Gastrocnemius medialis (tissue), 4 donors: Measurements from ENCODE around the gene TMEM79. TPM values are rescaled to one million over a fixed set of nuclear protein-coding genes. Genes with fewer than 3 reads are reported as not detected.

ENCODE experiments used
- ATAC-seq, 2 donors: fragments of 150-250 bp; one replicate each; pipeline ENCODE4 v1.9.1; 2016
- DNase-seq, 2 donors: peaks; one replicate each; pipeline ENCODE4 v3.0.0-alpha.2; 2019
- H3K27ac ChIP-seq, 4 donors: fragments of 200-600 bp; sonication (generic); 1 replicate in 1 of 4; 2 replicates in 3 of 4; pipeline ENCODE4 v1.5.1; 2016 to 2018; ENCODE audit warnings: mild to moderate bottlenecking in 2 of 4, moderate library complexity in 1 of 4
- H3K27me3 ChIP-seq, 3 donors: fragments of 200-600 bp; sonication (generic) in 2 of 3; 1 replicate in 1 of 3; 2 replicates in 2 of 3; pipeline versions ENCODE4 v1.5.1 to v1.6.0; 2016 to 2019; ENCODE audit warnings: mild to moderate bottlenecking in 1 of 3, moderate library complexity in 1 of 3
- H3K36me3 ChIP-seq, 2 donors: fragments of 200-600 bp; sonication (generic) in 1 of 2; one replicate each; pipeline ENCODE4 v1.5.1; 2017 to 2018
- H3K4me1 ChIP-seq, 2 donors: fragments of 200-600 bp; sonication (generic) in 1 of 2; one replicate each; pipeline ENCODE4 v1.5.1; 2016 to 2017; ENCODE audit warnings: mild to moderate bottlenecking in 2 of 2
- H3K4me3 ChIP-seq, 4 donors: fragments of 200-600 bp; sonication (generic) in 3 of 4; 1 replicate in 1 of 4; 2 replicates in 3 of 4; pipeline ENCODE4 v1.5.1; 2016 to 2019; ENCODE audit warnings: mild to moderate bottlenecking in 2 of 4
- H3K9me3 ChIP-seq, 3 donors: fragments of 200-600 bp; sonication (generic) in 2 of 3; 1 replicate in 1 of 3; 2 replicates in 2 of 3; pipeline ENCODE4 v1.5.1; 2016 to 2019
- POLR2A ChIP-seq, 2 donors: fragments of 450-650 bp; IDR thresholded peaks; one replicate each; pipeline ENCODE4 v1.6.1; 2017; ENCODE audit warnings: antibody characterized with exemption in 2 of 2, mild to moderate bottlenecking in 2 of 2, moderate library complexity in 2 of 2
- in situ Hi-C, 4 donors: fragments of 200-750 bp; cut with MboI; loops; one replicate each; pipeline versions ENCODE4 v1.15.0 to v1.8.0; 2017; ENCODE audit warnings: low sequenced_read_pairs in 4 of 4
- intact Hi-C: fragments of 100-400 bp; cut with DNase I; formaldehyde crosslinking; loops from one replicate; pipeline ENCODE4 v1.15.1; 2023; ENCODE audit warnings: low total_unique reads
- total RNA-seq, 4 donors: library from RNA; depleted of rRNA; stranded (reverse); fragments of >200 nt; gene quantifications; one replicate each; pipeline versions ENCODE4 v1.1.0 to v1.2.3, GENCODE V29; 2016
- TF ChIP-seq, protein P1 (sequence below), 5 experiments: fragments of 450-650 bp in 3 of 5; fragments of 200-600 bp in 2 of 5; sonication (generic) in 2 of 5; IDR thresholded peaks in 4 of 5; conservative IDR thresholded peaks in 1 of 5; 1 replicate in 4 of 5; 2 replicates in 1 of 5; pipeline ENCODE4 v1.5.1; 2016 to 2019; ENCODE audit warnings: antibody characterized with exemption in 5 of 5, mild to moderate bottlenecking in 3 of 5, moderate library complexity in 3 of 5

TMEM79 gene
- total RNA-seq, 4 donors from 2014 or later = 0.20 to 1.5 (median 0.68) TPM

DNA sequence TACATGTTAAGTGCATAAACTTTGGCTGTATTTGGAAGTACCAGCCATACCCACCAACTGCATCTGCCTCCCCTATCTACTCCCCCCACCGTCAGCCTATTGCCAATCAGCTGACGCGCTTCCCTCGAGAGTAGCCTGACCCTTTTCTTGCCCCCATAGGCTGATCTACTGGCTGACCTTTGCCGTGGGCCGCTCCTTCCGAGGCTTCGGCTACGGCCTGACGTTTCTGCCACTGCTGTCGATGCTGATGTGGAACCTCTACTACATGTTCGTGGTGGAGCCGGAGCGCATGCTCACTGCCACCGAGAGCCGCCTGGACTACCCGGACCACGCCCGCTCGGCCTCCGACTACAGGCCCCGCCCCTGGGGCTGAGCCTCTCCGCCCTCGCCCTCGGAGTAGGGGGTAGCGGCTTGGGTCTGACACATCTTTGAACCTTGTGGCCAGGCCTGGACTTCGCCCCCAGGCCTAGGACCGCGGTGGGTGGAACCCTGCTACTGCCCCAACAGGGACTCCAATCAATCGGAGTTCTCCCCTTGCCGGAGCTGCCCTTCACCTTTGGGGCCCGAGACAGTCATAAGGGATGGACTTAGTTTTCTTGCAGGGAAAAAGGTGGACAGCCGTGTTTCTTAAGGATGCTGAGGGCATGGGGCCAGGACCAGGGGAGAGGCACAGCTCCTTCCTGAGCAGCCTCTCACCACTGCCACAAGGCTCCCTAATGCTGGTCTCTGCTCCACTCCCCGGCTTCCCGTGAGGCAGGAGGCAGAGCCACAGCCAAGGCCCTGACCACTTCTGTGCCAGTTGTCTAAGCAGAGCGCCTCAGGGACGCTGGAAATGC is 7.3 kb downstream of the TMEM79 start:
- H3K4me3 ChIP-seq = peak overlapping the region; percentile 43 to 55 (median 47)
- no peaks in the 10 kb centered on the region for H3K27me3 ChIP-seq
- H3K9me3 ChIP-seq = no peaks in the 10 kb centered on the region
- H3K27ac ChIP-seq = peak overlapping the region; percentile 63 to 77 (median 74)
- H3K36me3 ChIP-seq = no peaks in the 10 kb centered on the region
- TF ChIP-seq, protein P1, sequence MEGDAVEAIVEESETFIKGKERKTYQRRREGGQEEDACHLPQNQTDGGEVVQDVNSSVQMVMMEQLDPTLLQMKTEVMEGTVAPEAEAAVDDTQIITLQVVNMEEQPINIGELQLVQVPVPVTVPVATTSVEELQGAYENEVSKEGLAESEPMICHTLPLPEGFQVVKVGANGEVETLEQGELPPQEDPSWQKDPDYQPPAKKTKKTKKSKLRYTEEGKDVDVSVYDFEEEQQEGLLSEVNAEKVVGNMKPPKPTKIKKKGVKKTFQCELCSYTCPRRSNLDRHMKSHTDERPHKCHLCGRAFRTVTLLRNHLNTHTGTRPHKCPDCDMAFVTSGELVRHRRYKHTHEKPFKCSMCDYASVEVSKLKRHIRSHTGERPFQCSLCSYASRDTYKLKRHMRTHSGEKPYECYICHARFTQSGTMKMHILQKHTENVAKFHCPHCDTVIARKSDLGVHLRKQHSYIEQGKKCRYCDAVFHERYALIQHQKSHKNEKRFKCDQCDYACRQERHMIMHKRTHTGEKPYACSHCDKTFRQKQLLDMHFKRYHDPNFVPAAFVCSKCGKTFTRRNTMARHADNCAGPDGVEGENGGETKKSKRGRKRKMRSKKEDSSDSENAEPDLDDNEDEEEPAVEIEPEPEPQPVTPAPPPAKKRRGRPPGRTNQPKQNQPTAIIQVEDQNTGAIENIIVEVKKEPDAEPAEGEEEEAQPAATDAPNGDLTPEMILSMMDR (IDR thresholded peaks at IDR 0.05 in 4 of 5, conservative IDR thresholded peaks at IDR 0.05 in 1 of 5) = no peak
- peak in 1 of 2 donors; percentile 31 for TF ChIP-seq POLR2A (IDR thresholded peaks at IDR 0.05)
- H3K4me1 ChIP-seq = peaks cover 5 to 14% of the 10 kb centered on the region in 2 donors
- intact Hi-C loops (no loop called here), in situ Hi-C loops (no loop called here)
- DNase-seq = peak; percentile 74 to 75
- peak; percentile 46 to 55 for ATAC-seq

DNA sequence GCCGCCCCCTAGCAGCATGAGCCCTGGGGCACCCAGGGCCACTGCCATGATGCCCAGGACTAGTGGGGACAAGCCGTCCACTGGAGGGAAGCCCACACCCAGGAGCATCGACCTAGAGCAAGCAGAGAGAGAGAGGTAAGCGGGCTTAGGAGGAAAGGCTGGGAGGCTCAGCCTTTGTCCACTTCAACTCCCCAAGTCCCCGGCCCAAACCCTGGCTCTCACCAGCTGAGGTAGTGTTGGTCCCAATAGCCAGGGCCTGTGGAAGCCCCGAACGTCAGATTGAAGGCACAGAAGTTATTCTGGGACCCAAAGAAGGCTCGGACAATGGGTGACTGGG is 8.9 kb downstream of the TMEM79 start:
- TF ChIP-seq POLR2A (IDR thresholded peaks at IDR 0.05) = no peak
- TF ChIP-seq, protein P1 (IDR thresholded peaks at IDR 0.05 in 4 of 5, conservative IDR thresholded peaks at IDR 0.05 in 1 of 5) = no peak
- no peak overlapping the region for H3K27ac ChIP-seq
- no peaks in the 10 kb centered on the region for H3K27me3 ChIP-seq
- no peak for DNase-seq
- no peak overlapping the region for H3K4me3 ChIP-seq
- intact Hi-C loops = no loop called here
- in situ Hi-C loops = no loop called here
- ATAC-seq = no peak
- H3K4me1 ChIP-seq = peaks cover 5 to 14% of the 10 kb centered on the region in 2 donors
- H3K36me3 ChIP-seq = no peaks in the 10 kb centered on the region
- H3K9me3 ChIP-seq = no peaks in the 10 kb centered on the region

DNA sequence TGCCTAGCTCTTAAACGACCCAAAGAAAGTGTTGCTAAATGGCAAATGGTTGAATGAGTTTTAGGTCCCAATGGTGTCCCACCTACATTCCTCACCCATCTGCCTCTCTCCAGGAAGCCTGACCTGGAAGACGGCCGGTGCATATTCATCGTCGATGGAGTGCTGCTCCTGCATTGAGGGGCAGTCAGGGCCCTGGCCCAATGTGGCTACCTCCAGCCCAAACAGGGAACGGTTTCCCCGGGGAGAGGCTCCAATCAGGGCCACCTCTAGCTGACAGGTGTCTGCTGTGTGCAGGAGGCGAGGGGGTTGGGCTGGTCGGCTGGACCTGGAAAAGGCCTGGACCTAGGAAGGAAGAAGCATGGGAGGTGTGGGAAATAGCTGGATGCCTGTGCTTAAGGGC is 9.8 kb downstream of the TMEM79 start:
- no peaks in the 10 kb centered on the region for H3K36me3 ChIP-seq
- in situ Hi-C loops = no loop called here
- no peaks in the 10 kb centered on the region for H3K27me3 ChIP-seq
- DNase-seq (no peak), ATAC-seq (no peak)
- intact Hi-C loops = no loop called here
- H3K4me3 ChIP-seq = no peak overlapping the region
- no peak overlapping the region for H3K27ac ChIP-seq
- TF ChIP-seq, protein P1 (IDR thresholded peaks at IDR 0.05 in 4 of 5, conservative IDR thresholded peaks at IDR 0.05 in 1 of 5) = no peak
- no peak for TF ChIP-seq POLR2A (IDR thresholded peaks at IDR 0.05)
- no peaks in the 10 kb centered on the region for H3K9me3 ChIP-seq
- H3K4me1 ChIP-seq = peaks cover 5 to 14% of the 10 kb centered on the region in 2 donors

DNA sequence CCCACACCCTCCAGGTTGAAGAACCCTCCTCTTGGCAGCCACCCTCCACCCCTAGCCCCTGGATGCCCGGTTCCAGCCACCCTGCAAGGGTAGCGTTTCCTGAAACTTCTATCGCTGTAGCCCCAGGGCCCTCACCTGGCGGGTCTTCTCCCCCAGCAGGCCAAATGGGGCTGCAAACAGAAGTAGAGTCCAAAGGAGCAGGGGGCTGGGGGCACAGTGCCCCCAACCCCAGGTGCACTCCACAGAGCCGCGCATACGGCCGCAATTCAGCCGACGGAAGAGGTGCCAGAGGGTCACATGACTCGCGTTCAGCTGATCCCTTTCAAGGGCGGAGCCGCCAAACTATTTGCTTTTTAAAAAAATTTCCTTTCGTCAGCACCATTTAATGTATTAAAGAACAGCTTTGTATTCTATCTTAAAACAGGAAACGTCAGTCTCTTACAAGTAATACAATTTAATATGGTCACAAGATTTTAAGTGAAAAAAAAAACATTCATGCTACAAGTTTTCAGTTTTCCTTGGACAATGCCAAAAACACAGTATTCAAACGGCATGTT is 11.3 kb downstream of the TMEM79 start, which contains the start of gene GLMP:
TSS of gene GLMP (minus strand) at position 289 of the 557 bp plus-strand sequence. CDS start at position 255, 34 bp downstream.
- Histone ChIP-seq H3K36me3 (no peaks in the 10 kb centered on the region), H3K27ac (peak within 1 kb of the TSS in 3 of 4 donors; percentile 59 to 74 (median 73)), H3K27me3 (no peaks in the 10 kb centered on the region), H3K9me3 (no peaks in the 10 kb centered on the region), H3K4me3 (peak within 1 kb of the TSS; percentile 67 to 96 (median 83)), H3K4me1 (peaks cover 5 to 14% of the 10 kb centered on the region in 2 donors)
- DNase-seq (peak; percentile 44 to 56), ATAC-seq (peak; percentile 64 to 69)
- intact Hi-C loops (no loop called here), in situ Hi-C loops (no loop called here)
- TF ChIP-seq POLR2A (IDR thresholded peaks at IDR 0.05) = peak in 1 of 2 donors; percentile 25
- TF ChIP-seq, protein P1 (IDR thresholded peaks at IDR 0.05 in 4 of 5, conservative IDR thresholded peaks at IDR 0.05 in 1 of 5) = no peak
